H1 (cell line): ENCODE measurements around the gene RHBDD1. TPM values are rescaled to one million over a fixed set of nuclear protein-coding genes. Genes with fewer than 3 reads are reported as not detected.

Experiments used
- CTCF ChIA-PET: fragments of 300-600 bp; sonication (Branson Sonifier 250); formaldehyde crosslinking; loops from one replicate; lab custom pipeline; 2021; ENCODE audit not compliant: partially characterized antibody; lab: Charles Lee
- POLR2A ChIA-PET: fragments of 300-600 bp; sonication (Branson Sonifier 250); formaldehyde crosslinking; loops from one replicate; lab custom pipeline; 2021; ENCODE audit warnings: inconsistent platforms; ENCODE audit not compliant: partially characterized antibody; lab: Charles Lee
- DNase-seq, 2 experiments: peaks; one replicate each; pipeline versions ENCODE4 v3.0.0 to v3.0.0-alpha.2; 2010 to 2022; ENCODE audit warnings: low spot score in 2 of 2, low read depth in 1 of 2, mixed read lengths in 1 of 2
- FAIRE-seq: peaks from 2 replicates; lab custom pipeline; 2011; peaks lifted over from hg19 to GRCh38; lab: Jason Lieb, UNC
- H2AFZ ChIP-seq: 2 replicates; pipeline ENCODE4 v1.8.1; 2012; ENCODE audit warnings: low read length, inconsistent platforms
- H2AK5ac ChIP-seq: 2 replicates; pipeline ENCODE4 v1.6.1; 2013; ENCODE audit warnings: low read depth, low read length
- H2BK120ac ChIP-seq: replicated peaks from 2 replicates; pipeline ENCODE3; 2013; ENCODE audit warnings: low read depth, low read length, inconsistent platforms
- H2BK12ac ChIP-seq: 2 replicates; pipeline ENCODE4 v1.6.1; 2013; ENCODE audit warnings: low read depth, low read length
- H2BK15ac ChIP-seq: 2 replicates; pipeline ENCODE4 v1.6.1; 2013; ENCODE audit warnings: low read length
- H2BK20ac ChIP-seq: 2 replicates; pipeline ENCODE4 v1.6.1; 2013; ENCODE audit warnings: low read length
- H2BK5ac ChIP-seq: 2 replicates; pipeline ENCODE4 v1.6.1; 2013; ENCODE audit warnings: low read depth, low read length
- H3K14ac ChIP-seq: 2 replicates; pipeline ENCODE4 v1.6.1; 2013; ENCODE audit warnings: inconsistent platforms; ENCODE audit not compliant: insufficient read length
- H3K18ac ChIP-seq: 2 replicates; pipeline ENCODE4 v1.6.1; 2013; ENCODE audit warnings: low read length; ENCODE audit errors: extremely low read depth
- H3K23ac ChIP-seq: 2 replicates; pipeline ENCODE4 v1.6.1; 2013; ENCODE audit warnings: inconsistent platforms; ENCODE audit not compliant: insufficient read length
- H3K23me2 ChIP-seq: 2 replicates; pipeline ENCODE4 v1.6.1; 2013; ENCODE audit warnings: low read depth, low read length
- H3K27ac ChIP-seq: 2 replicates; pipeline ENCODE4 v1.6.1; 2011; ENCODE audit warnings: low read depth, low read length, inconsistent platforms
- H3K27me3 ChIP-seq, 4 experiments: replicated peaks in 1 of 4; 1 replicate in 1 of 4; 2 replicates in 3 of 4; pipeline versions ENCODE4 v1.6.1 to v1.8.1; 2011 to 2013; ENCODE audit warnings: low read length in 3 of 4, mild to moderate bottlenecking in 3 of 4, inconsistent platforms in 2 of 4, mixed read lengths in 2 of 4, moderate library complexity in 1 of 4; ENCODE audit not compliant: control insufficient read depth in 3 of 4, insufficient read depth in 3 of 4; ENCODE audit errors: extremely low read depth in 1 of 4
- H3K36me3 ChIP-seq, 4 experiments: 2 replicates each; pipeline versions ENCODE4 v1.6.1 to v1.8.1; 2011 to 2013; ENCODE audit warnings: mild to moderate bottlenecking in 4 of 4, low read length in 3 of 4, moderate library complexity in 2 of 4, control low read depth in 1 of 4, inconsistent platforms in 1 of 4; ENCODE audit not compliant: insufficient read depth in 4 of 4, control insufficient read depth in 2 of 4
- H3K4ac ChIP-seq: replicated peaks from 2 replicates; pipeline ENCODE3; 2013; ENCODE audit warnings: low read length, low read depth, mixed read lengths, inconsistent platforms; ENCODE audit not compliant: insufficient read length
- H3K4me1 ChIP-seq, 4 experiments: replicated peaks in 1 of 4; 1 replicate in 1 of 4; 2 replicates in 3 of 4; pipeline versions ENCODE4 v1.6.1 to v1.8.1; 2011 to 2013; ENCODE audit warnings: low read length in 3 of 4, inconsistent platforms in 2 of 4, mixed read lengths in 1 of 4; ENCODE audit not compliant: insufficient read depth in 4 of 4, control insufficient read depth in 3 of 4
- H3K4me2 ChIP-seq, 2 experiments: 2 replicates each; pipeline versions ENCODE4 v1.6.1 to v1.8.1; 2011 to 2013; ENCODE audit warnings: low read depth in 2 of 2, low read length in 2 of 2, control low read depth in 1 of 2, inconsistent platforms in 1 of 2, mild to moderate bottlenecking in 1 of 2; ENCODE audit not compliant: insufficient read depth in 1 of 2
- H3K4me3 ChIP-seq, 4 experiments: fragments of 200-600, 300-600 bp in 1 of 4; sonication (generic), shearing (Covaris generic), sonication (Bioruptor Twin) in 1 of 4; 2 replicates each; pipeline versions ENCODE4 v1.5.1 to v1.8.1; 2011 to 2016; ENCODE audit warnings: low read length in 4 of 4, low read depth in 3 of 4, control low read depth in 2 of 4, inconsistent platforms in 2 of 4, mild to moderate bottlenecking in 2 of 4, mixed read lengths in 1 of 4, moderate library complexity in 1 of 4; ENCODE audit not compliant: insufficient read depth in 2 of 4; ENCODE audit errors: extremely low read depth in 1 of 4
- H3K56ac ChIP-seq: replicated peaks from 2 replicates; pipeline ENCODE3; 2013; ENCODE audit warnings: low read depth, mild to moderate bottlenecking, mixed read lengths, low read length, inconsistent platforms; ENCODE audit not compliant: insufficient read length
- H3K79me1 ChIP-seq: 2 replicates; pipeline ENCODE4 v1.6.1; 2013; ENCODE audit warnings: low read depth, low read length, control low read depth
- H3K79me2 ChIP-seq, 2 experiments: 2 replicates each; pipeline versions ENCODE4 v1.6.1 to v1.8.1; 2012 to 2013; ENCODE audit warnings: low read length in 2 of 2, mild to moderate bottlenecking in 2 of 2, inconsistent platforms in 1 of 2; ENCODE audit not compliant: insufficient read depth in 2 of 2, control insufficient read depth in 1 of 2
- H3K9ac ChIP-seq, 4 experiments: replicated peaks in 1 of 4; 1 replicate in 1 of 4; 2 replicates in 3 of 4; pipeline versions ENCODE4 v1.6.1 to v1.8.1; 2011 to 2013; ENCODE audit warnings: low read depth in 3 of 4, low read length in 3 of 4, control low read depth in 2 of 4, mild to moderate bottlenecking in 2 of 4, moderate library complexity in 2 of 4, inconsistent platforms in 1 of 4; ENCODE audit errors: extremely low read depth in 1 of 4
- H3K9me3 ChIP-seq, 2 experiments: 2 replicates each; pipeline versions ENCODE4 v1.6.1 to v1.8.1; 2012 to 2013; ENCODE audit warnings: mild to moderate bottlenecking in 2 of 2, moderate library complexity in 2 of 2, control low read depth in 1 of 2, inconsistent platforms in 1 of 2, low read depth in 1 of 2, low read length in 1 of 2, mixed read lengths in 1 of 2; ENCODE audit not compliant: insufficient read depth in 2 of 2
- H4K20me1 ChIP-seq, 2 experiments: replicated peaks in 1 of 2; 2 replicates each; pipeline versions ENCODE3 to v1.8.1; 2011 to 2013; ENCODE audit warnings: inconsistent platforms in 2 of 2, low read length in 2 of 2, mild to moderate bottlenecking in 1 of 2; ENCODE audit not compliant: insufficient read depth in 2 of 2, control insufficient read depth in 1 of 2
- H4K5ac ChIP-seq: 2 replicates; pipeline ENCODE4 v1.6.1; 2013; ENCODE audit warnings: low read length, low read depth, mixed read lengths, inconsistent platforms; ENCODE audit not compliant: insufficient read length
- H4K8ac ChIP-seq: 2 replicates; pipeline ENCODE4 v1.8.0; 2013; ENCODE audit warnings: mild to moderate bottlenecking, moderate library complexity, low read length, inconsistent platforms; ENCODE audit not compliant: insufficient read depth; ENCODE audit errors: extremely low read depth
- H4K91ac ChIP-seq: replicated peaks from 2 replicates; pipeline ENCODE3; 2013; ENCODE audit warnings: low read length, mixed read lengths, inconsistent platforms; ENCODE audit not compliant: insufficient read length
- TAF7 ChIP-seq: optimal IDR thresholded peaks from 2 replicates; pipeline ENCODE3; 2011; ENCODE audit warnings: low read depth, mild to moderate bottlenecking, inconsistent platforms, low read length, moderate library complexity, borderline replicate concordance
- USF2 ChIP-seq: IDR thresholded peaks from 2 replicates; pipeline ENCODE4 v1.6.1; 2011; ENCODE audit warnings: low read length, improper control_type of control experiment
- ZNF274 ChIP-seq: IDR thresholded peaks from 2 replicates; pipeline ENCODE4 v1.7.0; 2012; ENCODE audit warnings: low read length, borderline replicate concordance; ENCODE audit errors: extremely low read depth
- WGBS, 2 experiments: shearing (Covaris generic) in 1 of 2; methylation state at CpG; one replicate each; pipeline versions ENCODE4 v1.1.6 to v1.1.7; 2013 to 2015; ENCODE audit warnings: low lambda C conversion rate in 2 of 2, mixed read lengths in 2 of 2, inconsistent platforms in 1 of 2, low coverage in 1 of 2, missing lambda C conversion rate in 1 of 2; ENCODE audit not compliant: insufficient replicate concordance in 2 of 2, insufficient coverage in 1 of 2, insufficient read length in 1 of 2; ENCODE audit errors: extremely low coverage in 1 of 2, missing lambda C conversion rate in 1 of 2; 5-methylcytosine and 5-hydroxymethylcytosine counted together
- polyA plus RNA-seq, 7 experiments: library from polyadenylated mRNA; depleted of rRNA in 3 of 7; stranded (reverse) in 5 of 7; unstranded in 2 of 7; fragments of >200 nt in 5 of 7; fragments of 200-250 nt in 2 of 7; gene quantifications; 1 replicate in 5 of 7; 2 replicates in 1 of 7; 4 replicates in 1 of 7; pipeline versions ENCODE4 v1.2.1 to v1.2.3, GENCODE V29; 2011 to 2013; ENCODE audit warnings: missing spikeins in 2 of 7, mixed read lengths in 2 of 7
- total RNA-seq: library from RNA; stranded (reverse); fragmentation: NEBNext Ultra II Directional; extraction: Animal tissue kit (Norgen Biotek cat#: 25700); gene quantifications from 2 replicates; pipeline ENCODE4 v1.2.1, GENCODE V29; 2021

RHBDD1 gene
- total and polyA plus RNA-seq, 2 of the 8 experiments (the other 6 are each of a cell fraction or from before 2014, with no cell fraction given), result 10.5 to 23.1 TPM

DNA sequence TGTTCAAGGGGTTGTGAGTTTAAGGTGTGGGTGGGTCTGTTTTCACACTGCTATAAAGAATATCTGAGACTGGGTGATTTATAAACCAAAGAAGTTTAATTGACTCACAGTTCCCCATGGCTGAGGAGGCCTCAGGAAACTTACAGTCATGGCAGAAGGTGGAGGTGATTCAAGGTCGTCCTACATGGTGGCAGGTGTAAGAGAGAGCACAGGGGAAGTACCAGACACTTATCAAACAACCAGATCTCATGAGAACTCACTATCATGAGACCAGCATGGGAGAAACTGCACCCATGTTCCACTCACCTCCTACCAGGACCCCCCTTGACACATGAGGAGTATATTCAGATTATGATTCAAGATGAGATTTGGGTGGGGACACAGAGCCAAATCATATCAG lies 38.0 kb downstream of the RHBDD1 start:
- Histone ChIP-seq H3K4me1 (peaks cover 4 to 13% (median 6%) of the 10 kb centered on the region in 4 experiments; a peak in 6 of 7 replicates), H3K9me3 (no peaks in the 10 kb centered on the region), H2BK12ac (no peak overlapping the region), H2BK120ac (no peak overlapping the region), H4K91ac (no peak overlapping the region), H4K5ac (no peak overlapping the region), H3K36me3 (no peaks in the 10 kb centered on the region), H3K23me2 (no peaks in the 10 kb centered on the region; the same call in 1 of the 2 replicates), H2BK5ac (no peak overlapping the region), H3K14ac (no peak overlapping the region), H3K79me1 (no peaks in the 10 kb centered on the region), H3K4ac (no peak overlapping the region), H3K79me2 (no peaks in the 10 kb centered on the region), H3K4me3 (no peak overlapping the region), H3K27ac (no peak overlapping the region), H3K18ac (no peak overlapping the region), H3K9ac (no peak overlapping the region), H2AFZ (no peak overlapping the region), H3K27me3 (no peaks in the 10 kb centered on the region), H4K8ac (no peak overlapping the region), H2BK15ac (no peak overlapping the region), H3K23ac (no peak overlapping the region), H4K20me1 (no peaks in the 10 kb centered on the region), H2BK20ac (no peak overlapping the region), H3K4me2 (no peak overlapping the region), H3K56ac (no peak overlapping the region), H2AK5ac (no peak overlapping the region)
- FAIRE-seq (no peak), DNase-seq (no peak)
- WGBS, 2 experiments, result 100% methylated on average over 1 of the region's 1 CpG; no CpG with 5 or more reads in 1 of the 2 experiments
- TF ChIP-seq USF2, result no peak
- TF ChIP-seq ZNF274, result no peak
- no peak for TF ChIP-seq TAF7
- POLR2A ChIA-PET, result no interaction called here
- CTCF ChIA-PET, result no interaction called here
